Osteocyte (in vitro differentiated cells): Measurements from ENCODE around the gene TAAR9. TPM values are rescaled to one million over a fixed set of nuclear protein-coding genes. Genes with fewer than 3 reads are reported as not detected.
A peak's percentile ranks its signal among the peaks of the same experiment; 100 is the strongest.

Experiments
- DNase-seq: peaks from one replicate; pipeline ENCODE4 v3.0.0; 2021; ENCODE audit warnings: mixed read lengths; ENCODE audit not compliant: unreplicated experiment; ENCODE audit errors: extremely low spot score
- H3K27ac Mint-ChIP-seq: one replicate; pipeline ENCODE4 v1.8.0; 2021; ENCODE audit warnings: mild to moderate bottlenecking, mixed read lengths; ENCODE audit not compliant: unreplicated experiment
- H3K27me3 Mint-ChIP-seq: one replicate; pipeline ENCODE4 v1.8.0; 2021; ENCODE audit warnings: mixed read lengths; ENCODE audit not compliant: unreplicated experiment
- H3K36me3 Mint-ChIP-seq: one replicate; pipeline ENCODE4 v1.8.0; 2021; ENCODE audit warnings: mixed read lengths; ENCODE audit not compliant: unreplicated experiment
- H3K4me1 Mint-ChIP-seq: one replicate; pipeline ENCODE4 v1.8.0; 2021; ENCODE audit warnings: mixed read lengths; ENCODE audit not compliant: unreplicated experiment
- H3K4me3 Mint-ChIP-seq: one replicate; pipeline ENCODE4 v1.8.0; 2021; ENCODE audit warnings: mild to moderate bottlenecking, moderate library complexity, mixed read lengths; ENCODE audit not compliant: unreplicated experiment
- H3K9me3 Mint-ChIP-seq: one replicate; pipeline ENCODE4 v1.8.0; 2021; ENCODE audit warnings: mixed read lengths; ENCODE audit not compliant: unreplicated experiment
- total RNA-seq: library from RNA; stranded (reverse); gene quantifications from 2 replicates; pipeline ENCODE4 v1.2.1, GENCODE V29; 2021
- TF ChIP-seq, protein P1 (sequence below): fragments of 200-600 bp; sonication (generic); IDR thresholded peaks from 2 replicates; pipeline ENCODE4 v1.5.0; 2021; ENCODE audit warnings: antibody characterized with exemption, mild to moderate bottlenecking, moderate library complexity

The TAAR9 gene
- total RNA-seq, 1 donor from 2014 or later, result not detected

DNA sequence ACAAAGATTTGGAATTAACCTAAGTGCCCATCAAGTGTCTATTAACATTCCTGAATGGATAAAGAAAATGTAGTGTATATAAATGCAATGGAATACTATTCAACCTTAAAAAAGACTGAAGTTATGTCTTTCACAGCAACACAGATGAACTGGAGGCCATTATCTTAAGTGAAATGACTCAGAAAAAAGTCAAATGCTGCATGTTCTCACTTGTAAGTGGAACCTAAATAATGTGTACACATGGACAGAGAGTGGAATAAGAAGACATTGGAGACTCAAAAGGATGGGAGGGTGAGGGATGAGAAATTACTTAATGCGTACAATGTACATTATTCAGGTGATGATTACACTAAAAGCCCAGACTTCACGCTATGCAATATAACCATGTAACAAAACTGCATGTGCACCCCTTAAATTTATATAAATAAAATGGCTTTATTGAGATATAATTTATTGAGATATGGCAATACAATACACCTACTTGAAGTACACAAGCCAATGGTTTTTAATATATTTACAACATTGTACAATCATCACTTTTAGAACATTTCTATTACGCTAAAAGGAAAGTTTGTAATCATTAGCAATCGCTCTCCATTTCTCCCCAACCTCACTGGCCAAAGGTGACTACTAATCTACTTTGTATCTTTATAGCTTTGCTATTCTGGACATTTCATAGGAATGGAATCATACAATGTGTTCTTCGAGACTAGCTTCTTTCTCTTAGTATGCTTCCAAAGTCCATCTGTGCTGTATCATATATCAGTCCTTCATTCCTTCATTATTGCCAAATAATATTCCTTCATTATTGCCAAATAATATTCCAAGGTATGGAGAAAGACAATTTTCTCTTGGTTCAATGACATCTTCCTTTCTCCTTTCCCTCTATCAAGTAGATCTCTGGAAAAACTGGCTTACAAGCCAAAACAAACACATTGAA lies 30.9 kb upstream of the TAAR9 start:
- Mint-ChIP-seq H3K4me1 (peaks cover 42% of the 10 kb centered on the region), H3K4me3 (no peak overlapping the region), H3K27me3 (no peaks in the 10 kb centered on the region), H3K27ac (no peak overlapping the region), H3K36me3 (peaks cover 19% of the 10 kb centered on the region), H3K9me3 (no peaks in the 10 kb centered on the region)
- no peak for DNase-seq
- TF ChIP-seq, protein P1, sequence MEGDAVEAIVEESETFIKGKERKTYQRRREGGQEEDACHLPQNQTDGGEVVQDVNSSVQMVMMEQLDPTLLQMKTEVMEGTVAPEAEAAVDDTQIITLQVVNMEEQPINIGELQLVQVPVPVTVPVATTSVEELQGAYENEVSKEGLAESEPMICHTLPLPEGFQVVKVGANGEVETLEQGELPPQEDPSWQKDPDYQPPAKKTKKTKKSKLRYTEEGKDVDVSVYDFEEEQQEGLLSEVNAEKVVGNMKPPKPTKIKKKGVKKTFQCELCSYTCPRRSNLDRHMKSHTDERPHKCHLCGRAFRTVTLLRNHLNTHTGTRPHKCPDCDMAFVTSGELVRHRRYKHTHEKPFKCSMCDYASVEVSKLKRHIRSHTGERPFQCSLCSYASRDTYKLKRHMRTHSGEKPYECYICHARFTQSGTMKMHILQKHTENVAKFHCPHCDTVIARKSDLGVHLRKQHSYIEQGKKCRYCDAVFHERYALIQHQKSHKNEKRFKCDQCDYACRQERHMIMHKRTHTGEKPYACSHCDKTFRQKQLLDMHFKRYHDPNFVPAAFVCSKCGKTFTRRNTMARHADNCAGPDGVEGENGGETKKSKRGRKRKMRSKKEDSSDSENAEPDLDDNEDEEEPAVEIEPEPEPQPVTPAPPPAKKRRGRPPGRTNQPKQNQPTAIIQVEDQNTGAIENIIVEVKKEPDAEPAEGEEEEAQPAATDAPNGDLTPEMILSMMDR, result no peak

DNA sequence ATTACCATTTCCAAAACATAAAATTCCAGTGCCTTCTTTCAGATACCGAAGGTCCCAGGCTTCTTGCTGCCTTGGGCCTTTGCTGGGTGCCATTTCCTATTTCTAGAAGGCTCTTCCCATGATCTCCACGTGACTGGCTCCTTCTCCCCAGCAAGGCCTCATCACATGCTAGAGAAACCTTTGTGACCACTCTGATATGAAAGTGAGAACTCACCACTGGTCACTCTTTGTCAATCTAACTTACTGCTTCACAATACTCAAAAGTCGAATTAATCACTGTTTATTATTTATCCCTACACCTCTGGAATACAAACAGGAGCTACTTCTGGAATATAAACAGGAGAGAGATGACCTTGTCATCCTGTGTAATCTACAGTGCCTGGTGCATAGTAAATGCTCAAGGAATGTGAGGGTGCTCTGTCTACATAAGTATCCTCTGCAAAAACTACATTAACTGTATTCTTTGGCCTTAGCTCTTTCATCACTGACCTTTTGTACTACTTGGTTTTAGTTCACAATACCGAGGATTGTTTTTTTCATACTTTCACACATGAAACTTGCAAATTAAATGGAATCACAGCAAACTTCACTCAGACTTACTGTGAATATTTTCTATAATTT lies 26.8 kb upstream of the TAAR9 start:
- peaks cover 17% of the 10 kb centered on the region for H3K36me3 Mint-ChIP-seq
- peak overlapping the region; percentile 84 for H3K4me3 Mint-ChIP-seq
- no peak for DNase-seq
- H3K27ac Mint-ChIP-seq, result peak overlapping the region; percentile 6
- TF ChIP-seq, protein P1, result no peak
- H3K9me3 Mint-ChIP-seq, result no peaks in the 10 kb centered on the region
- H3K4me1 Mint-ChIP-seq, result peaks cover 46% of the 10 kb centered on the region
- peaks cover 13% of the 10 kb centered on the region for H3K27me3 Mint-ChIP-seq

DNA sequence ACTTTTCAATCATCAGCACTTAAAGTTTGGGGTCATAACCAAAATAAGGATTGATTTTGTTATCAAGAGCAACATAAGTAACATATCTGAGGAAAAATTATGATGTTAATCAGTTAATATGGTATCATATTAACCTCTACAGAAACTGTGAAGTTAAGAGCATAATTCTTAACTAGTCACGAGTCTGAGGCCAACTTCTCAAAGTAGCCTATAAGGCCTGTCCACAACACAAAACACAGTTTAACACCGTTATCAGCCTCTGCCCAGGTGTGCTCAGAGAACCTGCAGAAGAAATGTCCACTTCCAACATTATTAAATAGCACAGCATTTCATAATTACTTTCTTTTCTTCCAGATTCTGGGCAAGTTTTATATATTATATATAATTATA lies 26.3 kb upstream of the TAAR9 start:
- Mint-ChIP-seq H3K9me3 (no peaks in the 10 kb centered on the region), H3K36me3 (peaks cover 17% of the 10 kb centered on the region), H3K27ac (no peak overlapping the region), H3K4me3 (peak overlapping the region; percentile 84), H3K27me3 (peaks cover 18% of the 10 kb centered on the region), H3K4me1 (peaks cover 44% of the 10 kb centered on the region)
- TF ChIP-seq, protein P1, result no peak
- no peak for DNase-seq

DNA sequence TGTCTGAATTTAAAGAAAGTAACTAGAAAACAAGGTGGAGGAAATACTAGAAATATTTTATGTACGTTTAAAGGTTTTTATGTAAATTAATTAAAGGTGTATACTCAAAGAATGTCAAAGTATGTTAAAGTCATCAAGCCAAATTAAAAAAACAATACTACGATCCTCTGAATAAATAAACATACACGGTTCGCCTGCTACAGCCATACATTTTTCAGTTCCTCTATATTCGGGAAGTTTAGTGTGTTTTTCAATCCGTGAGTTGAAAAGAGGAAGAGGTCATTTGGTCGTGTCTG lies 25.8 kb upstream of the TAAR9 start:
- H3K4me3 Mint-ChIP-seq, result peak overlapping the region; percentile 84
- TF ChIP-seq, protein P1, result no peak
- H3K36me3 Mint-ChIP-seq, result peaks cover 16% of the 10 kb centered on the region
- H3K4me1 Mint-ChIP-seq, result peaks cover 43% of the 10 kb centered on the region
- peak overlapping the region; percentile 18 for H3K27ac Mint-ChIP-seq
- DNase-seq, result no peak
- peaks cover 18% of the 10 kb centered on the region for H3K27me3 Mint-ChIP-seq
- H3K9me3 Mint-ChIP-seq, result no peaks in the 10 kb centered on the region
